Measurements from ENCODE around the gene GULP1.

The GULP1 gene

DNA sequence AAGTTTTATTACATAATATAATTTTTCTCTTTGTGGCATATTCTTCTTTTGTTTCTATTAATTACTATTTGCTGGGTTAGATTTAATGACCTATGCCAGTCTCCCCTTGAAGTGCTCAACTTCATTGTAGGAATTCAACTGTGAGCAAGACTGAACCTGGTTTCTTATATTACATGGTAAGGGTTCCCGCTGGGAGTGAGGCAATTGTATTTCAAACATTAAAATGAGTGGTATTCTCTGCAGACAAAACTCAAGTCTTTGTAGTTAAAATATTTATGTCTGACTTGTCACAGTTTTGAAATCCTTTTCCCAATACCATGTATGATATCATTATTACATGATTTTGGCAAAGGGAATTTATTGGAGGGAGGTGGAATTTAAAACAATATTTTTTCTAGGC, 278.7 kb downstream of the GULP1 start:
- Histone ChIP-seq H3K4me1 (ENCODE audit: control insufficient read depth, insufficient read depth, low read length) (peaks cover 3% of the 10 kb centered on the region; the same call in 1 of the 2 replicates), H3K9me3 (ENCODE audit: control insufficient read depth, insufficient read depth, low read depth, low read length) (no peaks in the 10 kb centered on the region), H3K4me3 (ENCODE audit: low read depth, low read length) (no peak overlapping the region), H3K27ac (ENCODE audit: extremely low read depth, low read depth, low read length) (no peak overlapping the region), H3K36me3 (ENCODE audit: control insufficient read depth in 2 of 2, insufficient read depth in 1 of 2, low read length in 2 of 2) (no peaks in the 10 kb centered on the region)
- POLR2A ChIA-PET = no interaction called here
- TF ChIP-seq ZNF202 (tag by site-specific recombination; IDR thresholded peaks at IDR 0.05; ENCODE audit: borderline replicate concordance) (no peak), ZNF292 (tag by site-specific recombination; IDR thresholded peaks at IDR 0.05; ENCODE audit: borderline replicate concordance, low read depth) (no peak), ZNF654 (tag by site-specific recombination; IDR thresholded peaks at IDR 0.05; ENCODE audit: low read depth) (no peak), ZNF174 (tag by site-specific recombination; IDR thresholded peaks at IDR 0.05) (no peak), REPIN1 (tag by site-specific recombination; IDR thresholded peaks at IDR 0.05; ENCODE audit: low read depth) (no peak), ZNF404 (tag by site-specific recombination; IDR thresholded peaks at IDR 0.05) (no peak), ZNF560 (tag by site-specific recombination; IDR thresholded peaks at IDR 0.05; ENCODE audit: borderline replicate concordance) (no peak), ZNF830 (tag by site-specific recombination; IDR thresholded peaks at IDR 0.05; ENCODE audit: low read depth) (no peak)
- TF ChIP-seq, protein P1, sequence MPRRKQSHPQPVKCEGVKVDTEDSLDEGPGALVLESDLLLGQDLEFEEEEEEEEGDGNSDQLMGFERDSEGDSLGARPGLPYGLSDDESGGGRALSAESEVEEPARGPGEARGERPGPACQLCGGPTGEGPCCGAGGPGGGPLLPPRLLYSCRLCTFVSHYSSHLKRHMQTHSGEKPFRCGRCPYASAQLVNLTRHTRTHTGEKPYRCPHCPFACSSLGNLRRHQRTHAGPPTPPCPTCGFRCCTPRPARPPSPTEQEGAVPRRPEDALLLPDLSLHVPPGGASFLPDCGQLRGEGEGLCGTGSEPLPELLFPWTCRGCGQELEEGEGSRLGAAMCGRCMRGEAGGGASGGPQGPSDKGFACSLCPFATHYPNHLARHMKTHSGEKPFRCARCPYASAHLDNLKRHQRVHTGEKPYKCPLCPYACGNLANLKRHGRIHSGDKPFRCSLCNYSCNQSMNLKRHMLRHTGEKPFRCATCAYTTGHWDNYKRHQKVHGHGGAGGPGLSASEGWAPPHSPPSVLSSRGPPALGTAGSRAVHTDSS (tag by site-specific recombination; IDR thresholded peaks at IDR 0.05) = no peak
- TF ChIP-seq, protein P2, sequence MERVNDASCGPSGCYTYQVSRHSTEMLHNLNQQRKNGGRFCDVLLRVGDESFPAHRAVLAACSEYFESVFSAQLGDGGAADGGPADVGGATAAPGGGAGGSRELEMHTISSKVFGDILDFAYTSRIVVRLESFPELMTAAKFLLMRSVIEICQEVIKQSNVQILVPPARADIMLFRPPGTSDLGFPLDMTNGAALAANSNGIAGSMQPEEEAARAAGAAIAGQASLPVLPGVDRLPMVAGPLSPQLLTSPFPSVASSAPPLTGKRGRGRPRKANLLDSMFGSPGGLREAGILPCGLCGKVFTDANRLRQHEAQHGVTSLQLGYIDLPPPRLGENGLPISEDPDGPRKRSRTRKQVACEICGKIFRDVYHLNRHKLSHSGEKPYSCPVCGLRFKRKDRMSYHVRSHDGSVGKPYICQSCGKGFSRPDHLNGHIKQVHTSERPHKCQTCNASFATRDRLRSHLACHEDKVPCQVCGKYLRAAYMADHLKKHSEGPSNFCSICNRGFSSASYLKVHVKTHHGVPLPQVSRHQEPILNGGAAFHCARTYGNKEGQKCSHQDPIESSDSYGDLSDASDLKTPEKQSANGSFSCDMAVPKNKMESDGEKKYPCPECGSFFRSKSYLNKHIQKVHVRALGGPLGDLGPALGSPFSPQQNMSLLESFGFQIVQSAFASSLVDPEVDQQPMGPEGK (tag by site-specific recombination; IDR thresholded peaks at IDR 0.05) = no peak
- CTCF ChIA-PET = no interaction called here

DNA sequence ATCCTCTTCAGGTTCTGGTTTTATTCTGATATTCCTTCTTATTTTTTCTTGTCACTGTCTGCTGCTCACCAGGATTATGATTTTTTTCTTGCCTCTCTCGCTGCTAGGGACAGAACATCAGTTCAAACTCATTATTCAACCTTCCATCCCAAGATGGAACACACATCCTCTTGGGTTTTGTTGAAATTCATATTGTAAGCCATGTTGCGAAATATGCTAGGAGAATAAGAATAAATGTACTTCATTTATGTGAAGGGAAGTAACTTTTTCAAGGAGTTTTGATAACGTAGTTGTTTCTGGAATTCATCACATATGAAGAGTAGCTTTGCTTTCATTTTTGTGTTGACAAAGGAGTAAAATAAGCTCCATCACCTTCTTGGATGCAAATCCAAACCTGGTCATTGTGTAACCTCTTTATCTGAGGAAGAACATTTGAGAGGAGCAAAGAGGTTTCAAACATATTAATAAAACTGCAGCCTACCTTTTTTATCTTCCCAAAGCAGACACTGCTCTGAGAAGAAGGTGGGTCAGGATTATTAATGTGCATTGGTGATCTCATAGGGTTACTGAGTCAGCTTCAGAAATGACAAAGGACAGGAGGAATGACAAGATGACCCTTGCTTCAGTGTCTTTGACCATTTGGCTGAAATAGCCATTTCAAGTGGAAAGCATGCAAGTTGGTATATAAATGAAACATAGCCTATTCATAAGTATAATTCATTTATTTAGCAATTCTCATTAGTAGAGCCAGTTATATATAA, 280.0 kb downstream of the GULP1 start:
- H3K27ac ChIP-seq (ENCODE audit: extremely low read depth, low read depth, low read length) = no peak overlapping the region

DNA sequence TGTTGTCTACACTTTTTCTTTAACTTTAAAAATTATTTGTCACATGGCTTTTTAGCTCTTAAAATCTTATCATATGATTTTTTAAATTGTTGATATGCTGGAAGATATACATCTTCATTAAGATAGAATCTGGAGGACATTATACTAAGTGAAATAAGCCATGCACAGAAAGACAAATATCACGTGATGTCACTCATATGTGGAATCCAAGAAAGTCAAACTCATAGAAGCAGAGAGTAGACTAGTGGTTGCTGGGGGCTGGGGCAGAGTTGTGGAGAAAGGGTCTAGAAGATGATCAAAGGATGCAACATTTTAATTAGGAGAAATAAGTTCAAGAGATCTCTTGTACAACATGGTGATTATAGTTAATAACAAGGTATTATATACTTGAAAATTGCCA, 280.9 kb downstream of the GULP1 start:
- ChIA-PET CTCF (interaction anchor here (0.7 kb wide), 1 partner anchor 178 kb away, joined by 3 read pairs; no protein-coding TSS in a partner anchor), POLR2A (no interaction called here)
- Histone ChIP-seq H3K4me3 (ENCODE audit: low read depth, low read length) (no peak overlapping the region), H3K36me3 (ENCODE audit: control insufficient read depth in 2 of 2, insufficient read depth in 1 of 2, low read length in 2 of 2) (no peaks in the 10 kb centered on the region), H3K4me1 (ENCODE audit: control insufficient read depth, insufficient read depth, low read length) (peaks cover 3% of the 10 kb centered on the region; the same call in 1 of the 2 replicates), H3K9me3 (ENCODE audit: control insufficient read depth, insufficient read depth, low read depth, low read length) (no peaks in the 10 kb centered on the region), H3K27ac (ENCODE audit: extremely low read depth, low read depth, low read length) (no peak overlapping the region)
- TF ChIP-seq MEIS1 (CRISPR knock-in tag; IDR thresholded peaks at IDR 0.05; ENCODE audit: borderline replicate concordance) (no peak), ZNF785 (tag by site-specific recombination; IDR thresholded peaks at IDR 0.05) (no peak)

More for the DNA sequence above, 280.0 kb downstream of the GULP1 start:
- TF ChIP-seq ZNF221 (tag by site-specific recombination; IDR thresholded peaks at IDR 0.05; ENCODE audit: borderline replicate concordance) = no peak
- TF ChIP-seq ZNF76 (tag by site-specific recombination; IDR thresholded peaks at IDR 0.05; ENCODE audit: borderline replicate concordance, low read depth) = no peak
- TF ChIP-seq, protein P3, sequence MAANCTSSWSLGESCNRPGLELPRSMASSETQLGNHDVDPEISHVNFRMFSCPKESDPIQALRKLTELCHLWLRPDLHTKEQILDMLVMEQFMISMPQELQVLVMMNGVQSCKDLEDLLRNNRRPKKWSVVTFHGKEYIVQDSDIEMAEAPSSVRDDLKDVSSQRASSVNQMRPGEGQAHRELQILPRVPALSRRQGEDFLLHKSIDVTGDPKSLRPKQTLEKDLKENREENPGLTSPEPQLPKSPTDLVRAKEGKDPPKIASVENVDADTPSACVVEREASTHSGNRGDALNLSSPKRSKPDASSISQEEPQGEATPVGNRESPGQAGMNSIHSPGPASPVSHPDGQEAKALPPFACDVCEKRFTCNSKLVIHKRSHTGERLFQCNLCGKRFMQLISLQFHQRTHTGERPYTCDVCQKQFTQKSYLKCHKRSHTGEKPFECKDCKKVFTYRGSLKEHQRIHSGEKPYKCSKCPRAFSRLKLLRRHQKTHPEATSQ (tag by site-specific recombination; IDR thresholded peaks at IDR 0.05) = no peak
- no peak for TF ChIP-seq SCRT2 (tag by site-specific recombination; IDR thresholded peaks at IDR 0.05)
- no peak for TF ChIP-seq ZNF596 (tag by site-specific recombination; IDR thresholded peaks at IDR 0.05)
- no peak for TF ChIP-seq SALL2 (tag by site-specific recombination; IDR thresholded peaks at IDR 0.05; ENCODE audit: borderline replicate concordance)
- peaks cover 3% of the 10 kb centered on the region; the same call in 1 of the 2 replicates for H3K4me1 ChIP-seq (ENCODE audit: control insufficient read depth, insufficient read depth, low read length)
- no peaks in the 10 kb centered on the region for H3K9me3 ChIP-seq (ENCODE audit: control insufficient read depth, insufficient read depth, low read depth, low read length)
- CTCF ChIA-PET = interaction anchor here (0.7 kb wide), 1 partner anchor 178 kb away, joined by 3 read pairs; no protein-coding TSS in a partner anchor
- POLR2A ChIA-PET = no interaction called here
- H3K36me3 ChIP-seq (ENCODE audit: control insufficient read depth in 2 of 2, insufficient read depth in 1 of 2, low read length in 2 of 2) = no peaks in the 10 kb centered on the region
- no peak overlapping the region for H3K4me3 ChIP-seq (ENCODE audit: low read depth, low read length)

All from HEK293 (cell line).